H9 (cell line): ENCODE data around the gene FAM78A. TPM values are rescaled to one million over a fixed set of nuclear protein-coding genes. Genes with fewer than 3 reads are reported as not detected.
"Not testable (repeated sequence)": the region's sequence is repeated elsewhere in the genome, so short reads cannot be mapped to it uniquely, and the experiment has no call there.

ENCODE experiments used
- DNase-seq: peaks from one replicate; pipeline ENCODE4 v3.0.0-alpha.2; 2017
- H2AFZ ChIP-seq: one replicate; pipeline ENCODE4 v1.6.1; 2013; ENCODE audit warnings: mild to moderate bottlenecking, low read length, control low read depth, moderate library complexity
- H2AK5ac ChIP-seq: 2 replicates; pipeline ENCODE4 v1.6.1; 2013; ENCODE audit warnings: low read length, control low read depth, mixed read lengths; ENCODE audit not compliant: insufficient read length
- H2BK120ac ChIP-seq: one replicate; pipeline ENCODE4 v1.6.1; 2013; ENCODE audit warnings: low read depth, mild to moderate bottlenecking, low read length, control low read depth, inconsistent platforms; ENCODE audit not compliant: poor library complexity, severe bottlenecking
- H2BK12ac ChIP-seq: 2 replicates; pipeline ENCODE4 v1.6.1; 2013; ENCODE audit warnings: low read length, control low read depth, mixed read lengths, low read depth; ENCODE audit not compliant: insufficient read length
- H2BK15ac ChIP-seq: 2 replicates; pipeline ENCODE4 v1.6.1; 2013; ENCODE audit warnings: low read depth, low read length, control low read depth
- H2BK20ac ChIP-seq: one replicate; pipeline ENCODE4 v1.6.1; 2013; ENCODE audit warnings: low read depth, mild to moderate bottlenecking, low read length, control low read depth, inconsistent platforms; ENCODE audit not compliant: poor library complexity, severe bottlenecking
- H2BK5ac ChIP-seq: 2 replicates; pipeline ENCODE4 v1.6.1; 2013; ENCODE audit warnings: low read length, control low read depth, mixed read lengths; ENCODE audit not compliant: insufficient read length
- H3K14ac ChIP-seq: 2 replicates; pipeline ENCODE4 v1.6.1; 2013; ENCODE audit warnings: low read length, control low read depth; ENCODE audit not compliant: insufficient read depth
- H3K18ac ChIP-seq: 2 replicates; pipeline ENCODE4 v1.6.1; 2013; ENCODE audit warnings: low read depth, mild to moderate bottlenecking, mixed read lengths, low read length, control low read depth; ENCODE audit not compliant: insufficient read length
- H3K23ac ChIP-seq: 2 replicates; pipeline ENCODE4 v1.6.1; 2013; ENCODE audit warnings: low read length, control low read depth, mixed read lengths, low read depth; ENCODE audit not compliant: insufficient read length
- H3K23me2 ChIP-seq: 2 replicates; pipeline ENCODE4 v1.6.1; 2013; ENCODE audit warnings: low read depth, mild to moderate bottlenecking, mixed read lengths, low read length, control low read depth; ENCODE audit not compliant: insufficient read length, poor library complexity, severe bottlenecking
- H3K27ac ChIP-seq: 2 replicates; pipeline ENCODE4 v1.5.1; 2013; ENCODE audit warnings: low read length, control low read depth, mixed read lengths, low read depth; ENCODE audit not compliant: insufficient read length
- H3K27me3 ChIP-seq: 2 replicates; pipeline ENCODE4 v1.6.1; 2013; ENCODE audit warnings: low read length, control low read depth, inconsistent platforms; ENCODE audit not compliant: insufficient read depth
- H3K4ac ChIP-seq: 2 replicates; pipeline ENCODE4 v1.6.1; 2013; ENCODE audit warnings: low read depth, mild to moderate bottlenecking, control low read depth, inconsistent platforms, low read length, moderate library complexity
- H3K4me1 ChIP-seq: 2 replicates; pipeline ENCODE4 v1.6.1; 2013; ENCODE audit warnings: low read length, control low read depth, inconsistent platforms; ENCODE audit not compliant: insufficient read depth
- H3K4me2 ChIP-seq: 2 replicates; pipeline ENCODE4 v1.6.1; 2013; ENCODE audit warnings: low read length, control low read depth, mixed read lengths; ENCODE audit not compliant: insufficient read length, insufficient read depth
- H3K56ac ChIP-seq: 2 replicates; pipeline ENCODE4 v1.6.1; 2013; ENCODE audit warnings: low read depth, mild to moderate bottlenecking, mixed read lengths, low read length, control low read depth; ENCODE audit not compliant: insufficient read length
- H3K79me1 ChIP-seq: 2 replicates; pipeline ENCODE4 v1.6.1; 2013; ENCODE audit warnings: low read depth, mild to moderate bottlenecking, moderate library complexity, low read length, control low read depth, inconsistent platforms; ENCODE audit not compliant: insufficient read depth, poor library complexity, severe bottlenecking
- H3K79me2 ChIP-seq: 2 replicates; pipeline ENCODE4 v1.6.1; 2013; ENCODE audit warnings: low read length, control low read depth, inconsistent platforms; ENCODE audit not compliant: insufficient read depth
- H3K9ac ChIP-seq: 2 replicates; pipeline ENCODE4 v1.6.1; 2013; ENCODE audit warnings: low read length, control low read depth, mixed read lengths; ENCODE audit not compliant: insufficient read length; ENCODE audit errors: extremely low read depth
- H3K9me3 ChIP-seq: one replicate; pipeline ENCODE4 v1.6.1; 2013; ENCODE audit warnings: low read depth, low read length, inconsistent platforms; ENCODE audit not compliant: control insufficient read depth
- H3T11ph ChIP-seq: one replicate; pipeline ENCODE4 v1.6.1; 2013; ENCODE audit warnings: mild to moderate bottlenecking, low read length, control low read depth, inconsistent platforms
- H4K20me1 ChIP-seq: one replicate; pipeline ENCODE4 v1.6.1; 2013; ENCODE audit not compliant: control insufficient read depth, insufficient read length, insufficient read depth
- H4K5ac ChIP-seq: 2 replicates; pipeline ENCODE4 v1.6.1; 2013; ENCODE audit warnings: low read depth, mild to moderate bottlenecking, mixed read lengths, low read length, control low read depth; ENCODE audit not compliant: insufficient read length
- H4K8ac ChIP-seq: replicated peaks from 2 replicates; pipeline ENCODE4 v1.6.1; 2013; ENCODE audit warnings: low read length, control low read depth, mixed read lengths, low read depth; ENCODE audit not compliant: insufficient read length
- H4K91ac ChIP-seq: 2 replicates; pipeline ENCODE4 v1.6.1; 2013; ENCODE audit warnings: low read depth, mild to moderate bottlenecking, moderate library complexity, mixed read lengths, low read length, control low read depth; ENCODE audit not compliant: insufficient read length
- H3K27ac Mint-ChIP-seq, 3 experiments: 2 replicates in 2 of 3; 3 replicates in 1 of 3; pipeline ENCODE4 v1.8.0; 2020 to 2021; ENCODE audit warnings: mixed read lengths in 3 of 3, mild to moderate bottlenecking in 1 of 3, moderate library complexity in 1 of 3
- H3K27me3 Mint-ChIP-seq: 2 replicates; pipeline ENCODE4 v1.8.0; 2021; ENCODE audit warnings: low read depth, mild to moderate bottlenecking, moderate library complexity, mixed read lengths
- H3K36me3 Mint-ChIP-seq, 3 experiments: 2 replicates in 2 of 3; 3 replicates in 1 of 3; pipeline ENCODE4 v1.8.0; 2020 to 2021; ENCODE audit warnings: low read depth in 3 of 3, mixed read lengths in 3 of 3; ENCODE audit not compliant: insufficient read depth in 1 of 3
- H3K4me1 Mint-ChIP-seq, 2 experiments: 2 replicates each; pipeline ENCODE4 v1.8.0; 2020; ENCODE audit warnings: mixed read lengths in 2 of 2
- H3K4me3 Mint-ChIP-seq, 2 experiments: 2 replicates in 1 of 2; 3 replicates in 1 of 2; pipeline ENCODE4 v1.8.0; 2020 to 2021; ENCODE audit warnings: mild to moderate bottlenecking in 2 of 2, mixed read lengths in 2 of 2, moderate library complexity in 1 of 2
- H3K9me3 Mint-ChIP-seq, 2 experiments: 2 replicates in 1 of 2; 3 replicates in 1 of 2; pipeline ENCODE4 v1.8.0; 2020; ENCODE audit warnings: mild to moderate bottlenecking in 2 of 2, mixed read lengths in 2 of 2, moderate library complexity in 1 of 2
- WGBS: extraction: QIAGEN DNeasy Blood & Tissue Kit; methylation state at CpG from one replicate; pipeline ENCODE4 v1.1.7; 2013; ENCODE audit warnings: missing lambda C conversion rate, low lambda C conversion rate, mixed read lengths; ENCODE audit not compliant: insufficient read length; ENCODE audit errors: extremely low coverage; 5-methylcytosine and 5-hydroxymethylcytosine counted together
- total RNA-seq: library from RNA; stranded (reverse); gene quantifications from 2 replicates; pipeline ENCODE4 v1.2.1, GENCODE V29; 2021
- TF ChIP-seq, protein P1 (sequence below): fragments of 200-600 bp; sonication (generic); conservative IDR thresholded peaks from 3 replicates; pipeline ENCODE4 v1.8.0; 2021; ENCODE audit warnings: antibody characterized with exemption, mild to moderate bottlenecking

Gene FAM78A
- total RNA-seq, 1 experiment from 2014 or later: 1.9 TPM

DNA sequence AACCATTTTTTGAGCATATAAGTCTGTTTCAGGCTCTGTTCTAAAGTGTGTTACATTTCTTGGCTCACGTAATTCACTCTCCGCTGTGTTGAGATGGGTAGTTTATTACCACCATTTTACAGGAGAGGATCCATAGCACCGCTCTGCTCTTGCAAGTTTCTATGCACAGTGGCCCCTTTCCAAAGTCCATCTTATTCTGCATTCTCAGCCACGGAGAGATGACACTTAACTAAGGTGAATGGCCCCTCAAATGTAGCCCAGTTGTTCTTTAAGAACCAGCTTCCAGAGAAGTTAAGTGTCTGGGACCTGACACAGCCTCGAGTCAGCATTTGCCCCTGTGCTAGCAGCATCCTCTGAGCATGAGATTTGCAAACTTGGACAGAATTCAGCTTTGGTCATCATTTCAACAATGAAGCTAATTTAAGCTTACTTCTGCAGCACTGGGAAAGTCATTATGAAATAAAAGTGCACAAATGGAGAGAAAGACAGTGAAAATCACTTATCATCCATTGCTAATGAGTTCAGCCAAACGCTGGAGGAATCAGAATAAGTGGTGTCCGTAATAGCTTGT is 61.9 kb downstream of the FAM78A start:
- Histone ChIP-seq H3T11ph (no peak overlapping the region), H3K27me3 (no peaks in the 10 kb centered on the region), H3K27ac (no peak overlapping the region), H3K18ac (no peak overlapping the region), H3K23me2 (no peaks in the 10 kb centered on the region), H2AK5ac (no peak overlapping the region), H3K4ac (no peak overlapping the region), H3K79me1 (no peaks in the 10 kb centered on the region), H3K9ac (no peak overlapping the region), H2BK120ac (no peak overlapping the region), H2BK12ac (no peak overlapping the region), H4K8ac (no peak overlapping the region), H2AFZ (no peak overlapping the region), H2BK5ac (no peak overlapping the region), H2BK20ac (no peak overlapping the region), H4K20me1 (no peaks in the 10 kb centered on the region), H3K56ac (no peak overlapping the region), H4K91ac (no peak overlapping the region), H3K9me3 (no peaks in the 10 kb centered on the region), H2BK15ac (no peak overlapping the region), H4K5ac (no peak overlapping the region), H3K4me1 (no peaks in the 10 kb centered on the region), H3K79me2 (no peaks in the 10 kb centered on the region), H3K4me2 (no peak overlapping the region), H3K23ac (no peak overlapping the region), H3K14ac (no peak overlapping the region)
- Mint-ChIP-seq H3K36me3 (peaks cover 31 to 60% (median 45%) of the 10 kb centered on the region in 3 experiments), H3K27me3 (no peaks in the 10 kb centered on the region; the same call in 1 of the 2 replicates), H3K4me1 (peaks cover 9 to 11% of the 10 kb centered on the region in 2 experiments; a peak in 2 of 4 replicates), H3K4me3 (no peak overlapping the region), H3K27ac (no peak overlapping the region), H3K9me3 (peaks cover 10 to 16% of the 10 kb centered on the region in 2 experiments)
- TF ChIP-seq, protein P1, sequence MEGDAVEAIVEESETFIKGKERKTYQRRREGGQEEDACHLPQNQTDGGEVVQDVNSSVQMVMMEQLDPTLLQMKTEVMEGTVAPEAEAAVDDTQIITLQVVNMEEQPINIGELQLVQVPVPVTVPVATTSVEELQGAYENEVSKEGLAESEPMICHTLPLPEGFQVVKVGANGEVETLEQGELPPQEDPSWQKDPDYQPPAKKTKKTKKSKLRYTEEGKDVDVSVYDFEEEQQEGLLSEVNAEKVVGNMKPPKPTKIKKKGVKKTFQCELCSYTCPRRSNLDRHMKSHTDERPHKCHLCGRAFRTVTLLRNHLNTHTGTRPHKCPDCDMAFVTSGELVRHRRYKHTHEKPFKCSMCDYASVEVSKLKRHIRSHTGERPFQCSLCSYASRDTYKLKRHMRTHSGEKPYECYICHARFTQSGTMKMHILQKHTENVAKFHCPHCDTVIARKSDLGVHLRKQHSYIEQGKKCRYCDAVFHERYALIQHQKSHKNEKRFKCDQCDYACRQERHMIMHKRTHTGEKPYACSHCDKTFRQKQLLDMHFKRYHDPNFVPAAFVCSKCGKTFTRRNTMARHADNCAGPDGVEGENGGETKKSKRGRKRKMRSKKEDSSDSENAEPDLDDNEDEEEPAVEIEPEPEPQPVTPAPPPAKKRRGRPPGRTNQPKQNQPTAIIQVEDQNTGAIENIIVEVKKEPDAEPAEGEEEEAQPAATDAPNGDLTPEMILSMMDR: no peak
- WGBS: no CpG with 5 or more reads among the region's 7 CpGs
- no peak for DNase-seq

DNA sequence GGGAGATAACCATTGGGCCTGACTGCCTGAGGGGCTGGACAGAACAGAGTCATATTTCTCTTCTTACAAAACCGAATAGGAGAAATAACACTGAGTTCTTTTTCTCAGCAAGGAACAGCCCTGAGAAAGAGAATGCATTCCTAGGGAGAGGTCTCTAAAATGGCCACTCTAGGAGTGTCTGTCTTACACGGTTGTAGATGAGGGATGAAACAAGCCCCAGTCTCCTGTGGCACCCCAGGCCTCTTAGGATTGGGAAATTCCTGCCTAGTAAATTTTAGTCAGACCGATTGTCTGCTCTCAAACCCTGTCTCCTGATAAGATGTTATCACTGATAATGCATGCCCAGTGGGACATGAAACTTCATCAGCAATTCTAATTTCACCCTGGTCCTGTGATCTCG is 64.4 kb downstream of the FAM78A start:
- not testable (repeated sequence) for H3K27ac Mint-ChIP-seq, H3K4me1 ChIP-seq, H4K8ac ChIP-seq, H3K4me2 ChIP-seq, DNase-seq, H2BK15ac ChIP-seq, H3K23ac ChIP-seq, H3K4ac ChIP-seq, H3K79me2 ChIP-seq, H2BK20ac ChIP-seq, H4K5ac ChIP-seq, H3K4me1 Mint-ChIP-seq, H4K91ac ChIP-seq, H4K20me1 ChIP-seq, H2BK12ac ChIP-seq, H3K9me3 ChIP-seq, H3T11ph ChIP-seq, H3K27me3 ChIP-seq, H2AK5ac ChIP-seq, H3K56ac ChIP-seq, H3K23me2 ChIP-seq, H3K9ac ChIP-seq, H2BK5ac ChIP-seq, H3K79me1 ChIP-seq, H3K27me3 Mint-ChIP-seq, H2AFZ ChIP-seq, H2BK120ac ChIP-seq, H3K14ac ChIP-seq, H3K4me3 Mint-ChIP-seq, H3K27ac ChIP-seq, H3K18ac ChIP-seq
- no CpG with 5 or more reads among the region's 4 CpGs for WGBS
- Mint-ChIP-seq H3K36me3 (peaks cover 35 to 55% (median 55%) of the 10 kb centered on the region in 3 experiments), H3K9me3 (peaks cover 10 to 16% of the 10 kb centered on the region in 2 experiments)
